Ovary (tissue), 9 donors: ENCODE data around the gene REV3L. TPM values are rescaled to one million over a fixed set of nuclear protein-coding genes. Genes with fewer than 3 reads are reported as not detected.

ENCODE experiments used
- DNase-seq, 5 donors: peaks; one replicate each; pipeline ENCODE4 v3.0.0-alpha.2; 2019 to 2020
- H3K27ac ChIP-seq, 2 donors: fragments of 200-600 bp; one replicate each; pipeline versions ENCODE4 v1.5.1 to v1.8.0; 2019 to 2022
- H3K27me3 ChIP-seq: fragments of 200-600 bp; one replicate; pipeline ENCODE4 v1.8.0; 2022
- H3K36me3 ChIP-seq: fragments of 200-600 bp; sonication (generic); one replicate; pipeline ENCODE4 v1.5.1; 2019
- H3K4me1 ChIP-seq: one replicate; pipeline ENCODE4 v1.8.1; 2013; ENCODE audit warnings: mild to moderate bottlenecking, moderate library complexity; ENCODE audit not compliant: insufficient read depth
- H3K4me3 ChIP-seq: fragments of 200-600 bp; sonication (generic); one replicate; pipeline ENCODE4 v1.5.1; 2017
- H3K9me3 ChIP-seq, 2 donors: fragments of 200-600 bp in 1 of 2; sonication (generic) in 1 of 2; one replicate each; pipeline versions ENCODE4 v1.5.1 to v1.8.1; 2013 to 2019; ENCODE audit warnings: mild to moderate bottlenecking in 1 of 2, moderate library complexity in 1 of 2
- CTCF ChIP-seq, 3 donors: fragments of 450-650 bp in 2 of 3; fragments of 200-600 bp in 1 of 3; IDR thresholded peaks; one replicate each; pipeline versions ENCODE4 v1.5.1 to v1.8.0; 2016 to 2022; ENCODE audit warnings: antibody characterized with exemption in 3 of 3, mild to moderate bottlenecking in 1 of 3
- EP300 ChIP-seq: sonication (generic); formaldehyde crosslinking; IDR thresholded peaks from one replicate; pipeline ENCODE4 v1.6.1; 2017; ENCODE audit warnings: antibody characterized with exemption
- POLR2A ChIP-seq: fragments of 450-650 bp; IDR thresholded peaks from one replicate; pipeline ENCODE4 v1.6.1; 2017; ENCODE audit warnings: antibody characterized with exemption, mild to moderate bottlenecking, moderate library complexity
- WGBS, 3 donors: extraction: QIAGEN DNeasy Blood & Tissue Kit in 1 of 3; methylation state at CpG; one replicate each; pipeline versions ENCODE4 v1.1.5 to v1.1.7; 2013 to 2017; 5-methylcytosine and 5-hydroxymethylcytosine counted together
- intact Hi-C, 4 donors: fragments of 100-400 bp; cut with DNase I; formaldehyde crosslinking; loops; one replicate each; pipeline versions ENCODE4 v1.11.0 to v1.15.1; 2022 to 2023
- polyA plus RNA-seq, 2 donors: library from polyadenylated mRNA; stranded (reverse); fragments of 200-250 nt in 1 of 2; fragments of 350-450 nt in 1 of 2; fragmentation: Illumina TruSeq in 1 of 2; extraction: RNeasy Lipid Tissue Mini Kit (QIAGEN cat#74804) in 1 of 2; gene quantifications; one replicate each; pipeline ENCODE4 v1.2.3, GENCODE V29; 2013 to 2014
- total RNA-seq, 7 donors: library from RNA; depleted of rRNA in 2 of 7; stranded (reverse); fragments of >200 nt in 2 of 7; fragmentation: NEBNext Ultra II Directional in 3 of 7; extraction: Animal tissue kit (Norgen Biotek cat#: 25700) in 3 of 7; gene quantifications; one replicate each; pipeline versions ENCODE4 v1.1.0 to v1.2.4, GENCODE V29; 2016 to 2023
- donor health status: DM: no; HTN: no; CAD: no; lungs with moderate emphysema.
- donor health status: DM: no; HTN: no; CAD: no.
- donor health status: Bipolar disorder and iron deficiency.
- donor health status: DM: yes; HTN: yes; CAD: no.
- donor health status: DM: no; HTN: no; CAD: no.
- donor health status: DM: yes; HTN: yes; CAD: no.

The REV3L gene
- total and polyA plus RNA-seq, 9 donors, result 8.5 to 55.2 (median 31.0) TPM

- intact Hi-C loops, result no loop called here
- TF ChIP-seq EP300, result no peak
- no peak for TF ChIP-seq POLR2A
- no peak for TF ChIP-seq CTCF (IDR thresholded peaks at IDR 0.05)
- DNase-seq, result no peak
- H3K27ac ChIP-seq, result no peak overlapping the region
- no peaks in the 10 kb centered on the region for H3K9me3 ChIP-seq
- no peaks in the 10 kb centered on the region for H3K4me1 ChIP-seq
- no peak overlapping the region for H3K4me3 ChIP-seq
- no peaks in the 10 kb centered on the region for H3K27me3 ChIP-seq
- no peaks in the 10 kb centered on the region for H3K36me3 ChIP-seq
- WGBS, 3 donors, result 98% methylated on average over 2 of the region's 2 CpGs
Measured at GRCh38 chr6:111266276-111266675, 216.7 kb downstream of the REV3L start.

GRCh38 chr6:111265842-111266241, 217.2 kb downstream of the REV3L start:
- 91 to 94% (median 94%) methylated on average over 6 of the region's 6 CpGs for WGBS, 3 donors
- intact Hi-C loops, result no loop called here
- no peak for TF ChIP-seq EP300
- no peak for TF ChIP-seq POLR2A
- TF ChIP-seq CTCF (IDR thresholded peaks at IDR 0.05), result no peak
- H3K27ac ChIP-seq, result no peak overlapping the region
- H3K4me1 ChIP-seq, result no peaks in the 10 kb centered on the region
- no peaks in the 10 kb centered on the region for H3K27me3 ChIP-seq
- H3K9me3 ChIP-seq, result no peaks in the 10 kb centered on the region
- no peak overlapping the region for H3K4me3 ChIP-seq
- H3K36me3 ChIP-seq, result no peaks in the 10 kb centered on the region
- no peak for DNase-seq

- Histone ChIP-seq H3K9me3 (no peaks in the 10 kb centered on the region), H3K4me1 (peaks cover 6% of the 10 kb centered on the region), H3K4me3 (no peak overlapping the region), H3K27ac (no peak overlapping the region), H3K27me3 (no peaks in the 10 kb centered on the region), H3K36me3 (no peaks in the 10 kb centered on the region)
- intact Hi-C loops, result no loop called here
- WGBS, 3 donors, result 91 to 95% (median 92%) methylated on average over 4 of the region's 4 CpGs
- DNase-seq, result no peak
- no peak for TF ChIP-seq EP300
- TF ChIP-seq CTCF (IDR thresholded peaks at IDR 0.05), result no peak
- no peak for TF ChIP-seq POLR2A
Measured at GRCh38 chr6:111263837-111264236, 219.2 kb downstream of the REV3L start.

- intact Hi-C loops, result no loop called here
- H3K4me3 ChIP-seq, result no peak overlapping the region
- no peak for TF ChIP-seq EP300
- no peak for TF ChIP-seq CTCF (IDR thresholded peaks at IDR 0.05)
- no peaks in the 10 kb centered on the region for H3K9me3 ChIP-seq
- no peak overlapping the region for H3K27ac ChIP-seq
- no peaks in the 10 kb centered on the region for H3K36me3 ChIP-seq
- no peaks in the 10 kb centered on the region for H3K27me3 ChIP-seq
- WGBS, 3 donors, result 92 to 94% (median 93%) methylated on average over 12 of the region's 12 CpGs
- peaks cover 8% of the 10 kb centered on the region for H3K4me1 ChIP-seq
- no peak for DNase-seq
Measured at GRCh38 chr6:111260570-111261298, 222.3 kb downstream of the REV3L start.
